DMS53 (cell line): ENCODE data around the gene MARVELD3.

Experiments used
- DNase-seq: peaks from one replicate; lab custom pipeline; 2025; lab: John Stamatoyannopoulos, UW

Gene MARVELD3

GRCh38 chr16:71623597-71623996 is 2.4 kb upstream of the MARVELD3 start:
- DNase-seq: no peak

- DNase-seq: no peak
Observed at GRCh38 chr16:71625113-71625850, 702 bp upstream of the MARVELD3 start.

- DNase-seq: peak; percentile 59
Observed at GRCh38 chr16:71626858-71627213, 852 bp downstream of the MARVELD3 start.

- DNase-seq: peak; percentile 9
Observed at GRCh38 chr16:71627731-71628181, 1.8 kb downstream of the MARVELD3 start.

GRCh38 chr16:71628810-71629209 is 2.8 kb downstream of the MARVELD3 start:
- DNase-seq: peak; percentile 71

- DNase-seq: peak; percentile 90
Observed at GRCh38 chr16:71629278-71630016, 3.5 kb downstream of the MARVELD3 start.

- DNase-seq: no peak
Observed at GRCh38 chr16:71630808-71631207, 4.8 kb downstream of the MARVELD3 start.

- no peak for DNase-seq
Observed at GRCh38 chr16:71631776-71632175, 5.8 kb downstream of the MARVELD3 start.

- DNase-seq: no peak
Observed at GRCh38 chr16:71635632-71636031, 9.6 kb downstream of the MARVELD3 start.

- no peak for DNase-seq
Observed at GRCh38 chr16:71637398-71637797, 11.4 kb downstream of the MARVELD3 start.

- DNase-seq: peak; percentile 71
Observed at GRCh38 chr16:71645450-71645849, 19.5 kb downstream of the MARVELD3 start.

- no peak for DNase-seq
Observed at GRCh38 chr16:71647391-71647790, 21.4 kb downstream of the MARVELD3 start.

- no peak for DNase-seq
Observed at GRCh38 chr16:71648162-71648561, 22.2 kb downstream of the MARVELD3 start.

- peak; percentile 33 for DNase-seq
Observed at GRCh38 chr16:71648921-71649320, 22.9 kb downstream of the MARVELD3 start.

GRCh38 chr16:71649704-71650103 is 23.7 kb downstream of the MARVELD3 start:
- no peak for DNase-seq

GRCh38 chr16:71658771-71659170 is 32.8 kb downstream of the MARVELD3 start:
- peak; percentile 81 for DNase-seq

- peak; percentile 2 for DNase-seq
Observed at GRCh38 chr16:71659471-71659870, 33.5 kb downstream of the MARVELD3 start.

GRCh38 chr16:71666264-71666663 is 40.3 kb downstream of the MARVELD3 start:
- no peak for DNase-seq

- peak; percentile 33 for DNase-seq
Observed at GRCh38 chr16:71666928-71667707, 41.1 kb downstream of the MARVELD3 start.

GRCh38 chr16:71669926-71670536 is 44.0 kb downstream of the MARVELD3 start:
- no peak for DNase-seq

GRCh38 chr16:71670537-71670936 is 44.6 kb downstream of the MARVELD3 start:
- DNase-seq: no peak

- no peak for DNase-seq
Observed at GRCh38 chr16:71671165-71671564, 45.2 kb downstream of the MARVELD3 start.
